Measurements from ENCODE around the gene NUTM2E.
"Not testable (repeated sequence)": the region's sequence is repeated elsewhere in the genome, so short reads cannot be mapped to it uniquely, and the experiment has no call there.

- TF ChIP-seq, protein P1, sequence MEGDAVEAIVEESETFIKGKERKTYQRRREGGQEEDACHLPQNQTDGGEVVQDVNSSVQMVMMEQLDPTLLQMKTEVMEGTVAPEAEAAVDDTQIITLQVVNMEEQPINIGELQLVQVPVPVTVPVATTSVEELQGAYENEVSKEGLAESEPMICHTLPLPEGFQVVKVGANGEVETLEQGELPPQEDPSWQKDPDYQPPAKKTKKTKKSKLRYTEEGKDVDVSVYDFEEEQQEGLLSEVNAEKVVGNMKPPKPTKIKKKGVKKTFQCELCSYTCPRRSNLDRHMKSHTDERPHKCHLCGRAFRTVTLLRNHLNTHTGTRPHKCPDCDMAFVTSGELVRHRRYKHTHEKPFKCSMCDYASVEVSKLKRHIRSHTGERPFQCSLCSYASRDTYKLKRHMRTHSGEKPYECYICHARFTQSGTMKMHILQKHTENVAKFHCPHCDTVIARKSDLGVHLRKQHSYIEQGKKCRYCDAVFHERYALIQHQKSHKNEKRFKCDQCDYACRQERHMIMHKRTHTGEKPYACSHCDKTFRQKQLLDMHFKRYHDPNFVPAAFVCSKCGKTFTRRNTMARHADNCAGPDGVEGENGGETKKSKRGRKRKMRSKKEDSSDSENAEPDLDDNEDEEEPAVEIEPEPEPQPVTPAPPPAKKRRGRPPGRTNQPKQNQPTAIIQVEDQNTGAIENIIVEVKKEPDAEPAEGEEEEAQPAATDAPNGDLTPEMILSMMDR (IDR thresholded peaks at IDR 0.05), result not testable (repeated sequence)
- not testable (repeated sequence) for TF ChIP-seq POLR2A (IDR thresholded peaks at IDR 0.05; ENCODE audit: low read depth); EP300 (IDR thresholded peaks at IDR 0.05); POLR2AphosphoS5 (IDR thresholded peaks at IDR 0.05)
Observed at GRCh38 chr10:79811895-79812294, 14.6 kb upstream of the NUTM2E start.
